Ascending aorta (tissue), 2 donors: ENCODE measurements around the gene DDAH1. TPM values are rescaled to one million over a fixed set of nuclear protein-coding genes. Genes with fewer than 3 reads are reported as not detected.

Experiments
- DNase-seq, 2 donors: peaks; one replicate each; pipeline ENCODE4 v3.0.0-alpha.2; 2019; ENCODE audit warnings: low spot score in 2 of 2
- H3K27ac ChIP-seq, 2 donors: fragments of 200-600 bp; sonication (generic); one replicate each; pipeline ENCODE4 v1.5.1; 2016 to 2017; ENCODE audit warnings: mild to moderate bottlenecking in 1 of 2
- H3K27me3 ChIP-seq: fragments of 200-600 bp; sonication (generic); one replicate; pipeline ENCODE4 v1.5.1; 2017
- H3K36me3 ChIP-seq, 2 donors: fragments of 200-600 bp; sonication (generic); one replicate each; pipeline ENCODE4 v1.5.1; 2016
- H3K4me1 ChIP-seq, 2 donors: fragments of 200-600 bp; sonication (generic); one replicate each; pipeline ENCODE4 v1.5.1; 2016 to 2017; ENCODE audit warnings: mild to moderate bottlenecking in 1 of 2
- H3K4me3 ChIP-seq, 2 donors: fragments of 200-600 bp; sonication (generic); one replicate each; pipeline ENCODE4 v1.5.1; 2016 to 2017; ENCODE audit warnings: mild to moderate bottlenecking in 1 of 2
- H3K9me3 ChIP-seq, 2 donors: fragments of 200-600 bp; sonication (generic); one replicate each; pipeline ENCODE4 v1.5.1; 2016
- CTCF ChIP-seq, 3 experiments: fragments of 200-600 bp in 2 of 3; fragments of 450-650 bp in 1 of 3; sonication (generic) in 2 of 3; IDR thresholded peaks; one replicate each; pipeline ENCODE4 v1.5.1; 2016 to 2019; ENCODE audit warnings: antibody characterized with exemption in 3 of 3, mild to moderate bottlenecking in 1 of 3, moderate library complexity in 1 of 3
- intact Hi-C: fragments of 100-400 bp; cut with DNase I; formaldehyde crosslinking; loops from one replicate; pipeline ENCODE4 v1.15.1; 2023
- total RNA-seq: library from RNA; depleted of rRNA; stranded (reverse); fragments of >200 nt; gene quantifications from one replicate; pipeline ENCODE4 v1.1.0, GENCODE V29; 2016

The DDAH1 gene
- total RNA-seq, 1 donor from 2014 or later, result 8.5 TPM

DNA sequence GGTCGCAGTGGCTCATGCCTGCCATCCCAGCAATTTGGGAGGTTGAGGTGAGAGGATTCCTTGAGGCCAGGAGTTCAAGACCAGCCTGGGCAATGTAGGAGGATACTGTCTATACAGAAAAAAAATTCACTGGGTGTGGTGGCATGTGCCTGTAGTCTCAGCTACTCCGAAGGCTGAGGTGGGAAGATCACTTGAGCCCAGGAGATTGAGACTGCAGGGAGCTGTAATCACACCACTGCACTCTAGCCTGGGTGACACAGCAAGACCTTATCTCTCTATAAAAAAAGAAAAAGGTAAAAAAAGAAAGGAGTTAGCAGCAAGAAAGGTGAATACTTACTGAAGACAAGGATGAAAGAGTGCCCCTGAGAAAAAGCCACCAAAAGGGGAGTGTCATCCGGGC is 164.8 kb downstream of the DDAH1 start:
- H3K27me3 ChIP-seq, result no peaks in the 10 kb centered on the region
- peaks cover 10 to 26% of the 10 kb centered on the region in 2 donors for H3K4me1 ChIP-seq
- no peaks in the 10 kb centered on the region for H3K36me3 ChIP-seq
- intact Hi-C loops, result loop anchor here (10.0 kb wide), 1 partner anchor 495 kb away; no protein-coding TSS in a partner anchor
- TF ChIP-seq CTCF (IDR thresholded peaks at IDR 0.05), result no peak
- DNase-seq, result no peak
- H3K27ac ChIP-seq, result no peak overlapping the region
- H3K4me3 ChIP-seq, result no peak overlapping the region
- no peaks in the 10 kb centered on the region for H3K9me3 ChIP-seq

DNA sequence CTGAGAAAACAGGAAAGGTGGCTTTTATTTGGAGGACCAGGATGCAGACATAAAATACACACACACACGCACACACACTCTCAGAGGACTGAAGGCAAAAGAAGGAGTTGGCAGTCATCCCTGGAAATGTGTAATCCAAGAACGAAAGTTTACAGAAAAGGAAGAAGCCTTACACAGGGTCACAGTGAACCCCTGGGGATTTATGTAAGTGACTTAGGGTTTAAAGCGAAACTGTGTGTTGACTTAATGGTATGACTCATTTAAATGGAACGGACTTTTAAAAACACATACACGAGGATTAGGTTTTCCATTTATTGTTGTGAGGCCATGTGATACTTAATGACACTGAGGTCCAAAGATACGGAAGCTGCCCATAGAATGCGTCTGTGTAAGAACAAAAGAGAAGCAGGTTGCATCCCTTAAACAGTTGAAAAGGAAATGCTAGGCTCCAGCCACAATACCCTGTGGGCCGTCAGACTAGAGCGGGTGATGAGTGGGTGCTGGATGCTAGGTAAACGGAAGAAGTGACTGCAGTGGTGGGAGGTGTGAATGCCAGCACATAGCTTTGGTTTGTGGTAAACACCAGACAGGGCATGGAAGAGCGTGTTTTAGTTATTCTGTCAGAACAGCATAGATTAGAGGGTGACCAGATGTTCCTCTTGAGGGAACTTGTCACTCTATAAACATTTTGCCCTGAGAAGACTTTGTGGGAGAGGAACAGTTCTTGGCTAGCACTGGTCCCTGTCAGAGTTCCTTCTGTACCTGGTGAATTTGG is 166.9 kb downstream of the DDAH1 start:
- Histone ChIP-seq H3K27me3 (no peaks in the 10 kb centered on the region), H3K4me1 (peaks cover 10 to 26% of the 10 kb centered on the region in 2 donors), H3K9me3 (no peaks in the 10 kb centered on the region), H3K4me3 (peak overlapping the region in 1 of 2 donors; percentile 8), H3K36me3 (no peaks in the 10 kb centered on the region), H3K27ac (peak overlapping the region; percentile 81 to 83)
- peak in 1 of 2 donors; percentile 85 for DNase-seq
- intact Hi-C loops, result loop anchor here (1.0 to 5.0 kb wide), 3 partner anchors 18 to 589 kb away; partner anchors contain the start of gene ZNHIT6
- TF ChIP-seq CTCF (IDR thresholded peaks at IDR 0.05), result no peak

DNA sequence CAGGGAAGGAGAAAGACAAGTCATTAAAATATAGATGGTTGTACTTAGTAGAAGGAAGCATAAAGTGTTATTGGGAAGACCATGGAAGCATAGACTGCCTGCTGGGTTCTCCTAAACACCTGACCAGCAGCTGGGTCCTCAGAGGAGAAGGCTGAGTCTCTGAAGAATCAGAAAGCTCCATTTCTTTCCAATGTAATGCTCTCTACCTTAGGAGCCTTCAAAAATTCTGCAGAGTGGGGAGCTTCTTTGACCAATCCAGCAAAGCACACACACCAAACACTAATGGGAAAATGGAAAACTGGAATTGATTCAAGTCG is 167.5 kb downstream of the DDAH1 start:
- intact Hi-C loops, result loop anchor here (1.0 to 5.0 kb wide), 3 partner anchors 17 to 590 kb away; partner anchors contain the start of gene ZNHIT6
- Histone ChIP-seq H3K27me3 (no peaks in the 10 kb centered on the region), H3K36me3 (no peaks in the 10 kb centered on the region), H3K27ac (peak overlapping the region; percentile 81 to 83), H3K4me3 (peak overlapping the region in 1 of 2 donors; percentile 8), H3K4me1 (peaks cover 10 to 26% of the 10 kb centered on the region in 2 donors), H3K9me3 (no peaks in the 10 kb centered on the region)
- TF ChIP-seq CTCF (IDR thresholded peaks at IDR 0.05), result no peak
- DNase-seq, result no peak

- intact Hi-C loops, result loop anchor here (1.0 to 5.0 kb wide), 3 partner anchors 17 to 590 kb away; partner anchors contain the start of gene ZNHIT6
- peak overlapping the region; percentile 81 to 83 for H3K27ac ChIP-seq
- H3K4me3 ChIP-seq, result no peak overlapping the region
- no peak for TF ChIP-seq CTCF (IDR thresholded peaks at IDR 0.05)
- H3K9me3 ChIP-seq, result no peaks in the 10 kb centered on the region
- H3K36me3 ChIP-seq, result no peaks in the 10 kb centered on the region
- no peaks in the 10 kb centered on the region for H3K27me3 ChIP-seq
- H3K4me1 ChIP-seq, result peaks cover 10 to 26% of the 10 kb centered on the region in 2 donors
- DNase-seq, result no peak
These were observed 168.0 kb downstream of the DDAH1 start for GRCh38 chr1:85296980-85297379.

- H3K9me3 ChIP-seq, result no peaks in the 10 kb centered on the region
- H3K4me3 ChIP-seq, result no peak overlapping the region
- H3K36me3 ChIP-seq, result no peaks in the 10 kb centered on the region
- no peaks in the 10 kb centered on the region for H3K27me3 ChIP-seq
- TF ChIP-seq CTCF (IDR thresholded peaks at IDR 0.05), result no peak
- peak overlapping the region in 1 of 2 donors; percentile 19 for H3K27ac ChIP-seq
- H3K4me1 ChIP-seq, result peaks cover 10 to 26% of the 10 kb centered on the region in 2 donors
- DNase-seq, result no peak
- intact Hi-C loops, result loop anchor here (5.0 kb wide), 2 partner anchors 412 to 592 kb away; partner anchors contain the start of gene ZNHIT6
These were observed 169.3 kb downstream of the DDAH1 start for GRCh38 chr1:85295654-85296053.
